TTC549 (cell line): ENCODE results near the gene NOTCH1.
"Not testable (repeated sequence)": the region's sequence is repeated elsewhere in the genome, so short reads cannot be mapped to it uniquely, and the experiment has no call there.

Experiments used
- FAIRE-seq: peaks from 2 replicates; lab custom pipeline; 2012; peaks lifted over from hg19 to GRCh38; lab: Jason Lieb, UNC

NOTCH1 gene

DNA sequence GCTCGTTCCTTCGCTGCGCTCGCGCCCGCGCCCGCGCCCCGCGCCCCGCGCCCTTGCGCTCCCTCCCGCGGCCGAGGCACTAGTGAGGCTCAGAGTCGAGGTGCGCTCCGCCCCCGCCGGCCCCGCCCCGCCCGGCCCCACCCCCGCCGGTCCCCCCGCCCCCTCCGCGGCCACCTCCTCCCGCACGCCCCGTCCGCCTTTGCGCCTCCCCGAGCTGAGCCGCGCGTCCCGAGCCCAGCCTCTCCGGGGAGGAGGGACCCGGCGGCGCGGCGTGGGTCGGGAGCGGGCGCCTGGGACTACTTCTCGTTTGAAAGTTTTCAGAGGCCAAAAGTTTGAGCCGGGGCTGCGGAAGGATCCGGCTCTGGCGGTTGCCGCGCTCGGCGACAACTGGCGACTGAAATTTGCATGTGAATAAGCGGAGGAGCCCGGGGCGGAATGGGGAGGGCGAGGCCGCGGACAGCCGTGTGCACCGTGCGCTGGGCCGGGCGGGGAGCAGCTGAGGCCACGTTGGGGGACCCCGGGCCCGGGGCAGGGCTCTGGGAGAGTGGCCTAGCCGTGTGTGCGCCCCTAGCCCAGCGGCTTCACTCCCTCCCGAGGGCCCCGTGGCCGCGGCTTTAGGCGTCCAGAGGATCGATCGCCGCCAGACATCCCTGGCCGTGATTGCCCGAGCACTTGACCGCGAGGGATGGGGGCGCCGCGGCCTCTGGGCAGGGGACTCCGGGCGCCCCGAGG lies at the start of gene NOTCH1:
Gene NOTCH1 (minus strand): TSS at position 84 of the 732 bp plus-strand sequence. CDS start 262 bp downstream, outside the sequence.
- FAIRE-seq, result no peak

DNA sequence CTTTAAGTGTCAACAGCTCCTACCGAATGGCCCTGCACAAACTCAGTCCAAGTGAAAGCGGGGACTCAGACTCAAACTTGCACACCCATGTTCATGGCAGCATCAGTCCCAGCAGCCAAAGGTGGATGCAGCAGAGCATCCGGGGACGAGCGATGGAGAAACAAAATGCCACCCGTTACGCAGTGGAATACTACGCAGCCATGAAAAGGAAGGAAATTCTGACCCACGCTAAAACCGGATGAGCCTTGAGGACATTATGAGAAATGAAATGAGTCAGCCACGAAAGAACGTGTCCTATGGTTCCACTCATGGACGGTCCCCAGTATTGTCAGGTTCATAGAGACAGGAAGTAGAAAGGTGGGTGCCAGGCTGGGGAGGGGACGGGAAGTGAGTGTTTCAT lies 48.6 kb upstream of the NOTCH1 start:
- FAIRE-seq, result no peak

DNA sequence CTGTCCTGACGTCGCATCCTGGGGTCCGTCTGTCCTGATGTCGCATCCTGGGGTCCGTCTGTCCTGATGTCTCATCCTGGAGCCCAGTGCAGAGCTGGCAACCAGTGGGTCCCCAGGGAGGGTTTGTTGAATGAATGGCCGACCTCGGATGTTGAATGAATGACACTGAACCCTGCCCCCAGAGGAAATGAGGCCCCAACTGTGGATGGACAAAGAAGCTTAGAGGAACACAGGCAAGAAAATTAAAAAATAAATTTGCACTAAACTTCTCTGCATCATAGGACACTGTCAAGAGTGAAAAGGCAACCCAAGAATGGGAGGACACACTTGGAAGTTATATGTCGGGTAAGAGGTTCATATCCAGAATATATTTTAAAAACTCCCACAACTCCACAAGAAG lies 47.7 kb upstream of the NOTCH1 start:
- no peak for FAIRE-seq

DNA sequence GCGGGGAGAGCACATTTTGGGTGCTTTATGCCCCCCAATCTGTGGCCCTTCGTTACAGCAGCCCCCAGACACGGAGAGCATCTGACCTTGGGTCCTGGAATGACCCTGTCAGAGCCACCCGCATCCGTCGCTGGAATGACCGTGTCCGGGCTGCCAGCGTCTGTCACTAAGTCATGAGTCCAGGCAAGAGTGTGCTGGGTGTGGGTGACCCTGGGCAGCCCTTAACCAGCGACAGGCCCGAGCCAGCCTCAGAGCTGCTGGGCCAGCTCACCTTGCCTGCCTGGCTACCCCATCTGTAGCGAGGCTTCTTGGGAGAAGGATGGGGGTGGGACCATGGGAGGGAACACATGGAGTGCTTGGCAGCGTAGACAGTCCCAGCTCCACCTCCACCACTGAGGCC lies 46.8 kb upstream of the NOTCH1 start:
- FAIRE-seq, result no peak

DNA sequence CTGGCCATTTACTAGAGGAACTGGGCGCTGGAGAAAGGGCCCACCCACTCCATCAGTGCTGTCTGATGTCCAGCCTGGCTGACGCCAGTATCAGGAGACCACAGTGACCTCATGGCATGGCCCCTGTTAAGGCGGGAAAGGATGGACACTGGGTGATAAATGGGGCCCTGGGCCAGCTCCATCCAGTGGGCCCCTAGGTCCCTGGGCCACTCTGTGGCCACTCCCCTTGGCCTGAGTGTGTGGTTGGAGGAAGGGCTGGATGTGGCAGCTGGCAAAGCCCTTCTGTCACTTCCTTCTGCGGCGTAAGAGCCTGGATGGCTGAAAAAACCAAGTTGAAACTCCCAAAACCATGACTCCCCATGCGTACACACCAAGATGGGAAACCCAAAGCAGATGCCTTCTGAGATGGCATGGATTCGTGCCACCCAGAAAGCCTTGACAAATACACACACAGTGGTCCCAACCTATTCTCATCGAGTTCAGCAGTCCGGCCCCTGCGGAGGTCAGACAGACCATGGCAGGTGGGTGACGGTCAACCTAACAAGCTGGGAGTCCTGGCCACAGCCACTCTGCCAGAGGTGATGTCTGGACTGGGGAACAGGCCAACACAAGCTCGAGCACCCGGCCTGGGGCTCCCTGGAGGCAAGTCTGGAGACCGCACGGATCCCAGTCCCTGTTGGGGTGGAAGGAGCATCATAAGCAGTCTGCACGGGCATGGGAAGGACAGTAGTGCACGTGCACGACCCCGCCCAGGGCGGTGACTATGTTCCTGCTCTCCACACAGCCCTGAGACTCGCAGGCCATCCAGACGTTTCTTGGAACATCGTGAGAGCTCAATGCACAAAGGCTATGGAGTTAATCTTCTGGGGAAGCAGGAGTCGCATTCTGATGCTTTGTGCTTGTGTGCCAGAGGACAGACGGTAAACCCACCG lies 45.2 kb upstream of the NOTCH1 start:
- FAIRE-seq, result no peak

DNA sequence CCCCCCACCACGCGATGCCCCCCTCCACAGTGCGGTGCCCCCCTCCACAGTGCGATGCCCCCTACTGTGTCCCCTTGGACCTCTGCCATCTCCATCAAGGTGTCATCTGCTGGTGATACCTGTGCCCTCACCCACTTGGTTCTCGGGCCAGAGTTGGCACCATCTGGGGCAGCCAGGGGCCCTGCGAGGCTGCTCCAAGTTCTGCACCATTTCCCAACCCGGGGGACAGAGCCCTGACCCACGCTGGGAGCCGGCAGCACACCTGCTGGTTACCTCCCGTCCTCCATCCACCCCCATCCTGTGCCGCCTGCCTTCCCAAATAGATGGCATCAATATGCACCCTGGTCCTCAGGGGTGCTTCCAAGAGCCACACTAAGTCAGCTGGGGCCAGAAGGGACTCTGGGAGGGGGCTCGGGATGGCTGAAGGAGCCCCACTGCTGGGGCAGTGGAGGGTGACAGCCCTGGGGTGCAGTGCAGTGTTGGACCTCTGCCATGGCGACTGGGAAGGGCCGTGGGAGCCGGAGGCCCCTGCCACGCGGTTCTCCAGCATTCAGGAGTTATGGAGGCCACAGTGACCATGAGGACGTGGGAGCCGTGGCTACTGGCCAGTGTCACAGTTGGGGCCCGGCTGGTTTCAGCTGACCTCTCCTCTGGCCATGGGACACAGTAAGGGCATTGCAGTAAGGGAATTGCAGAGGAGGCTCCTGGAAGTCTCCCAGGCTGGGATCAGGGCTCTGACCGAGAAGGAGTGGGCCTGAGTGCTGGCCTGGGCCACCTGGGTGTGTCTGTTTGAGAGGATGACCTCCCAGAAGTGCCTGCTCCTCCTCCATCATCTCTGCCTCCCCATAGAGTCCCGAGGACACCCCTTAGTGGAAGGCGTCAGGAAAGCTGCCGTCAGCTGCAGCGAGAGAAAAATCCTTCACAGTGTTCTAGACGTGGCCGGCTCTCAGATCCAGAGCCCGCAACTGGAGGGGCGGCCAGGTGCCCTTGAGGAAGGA lies 44.2 kb upstream of the NOTCH1 start:
- FAIRE-seq, result no peak

DNA sequence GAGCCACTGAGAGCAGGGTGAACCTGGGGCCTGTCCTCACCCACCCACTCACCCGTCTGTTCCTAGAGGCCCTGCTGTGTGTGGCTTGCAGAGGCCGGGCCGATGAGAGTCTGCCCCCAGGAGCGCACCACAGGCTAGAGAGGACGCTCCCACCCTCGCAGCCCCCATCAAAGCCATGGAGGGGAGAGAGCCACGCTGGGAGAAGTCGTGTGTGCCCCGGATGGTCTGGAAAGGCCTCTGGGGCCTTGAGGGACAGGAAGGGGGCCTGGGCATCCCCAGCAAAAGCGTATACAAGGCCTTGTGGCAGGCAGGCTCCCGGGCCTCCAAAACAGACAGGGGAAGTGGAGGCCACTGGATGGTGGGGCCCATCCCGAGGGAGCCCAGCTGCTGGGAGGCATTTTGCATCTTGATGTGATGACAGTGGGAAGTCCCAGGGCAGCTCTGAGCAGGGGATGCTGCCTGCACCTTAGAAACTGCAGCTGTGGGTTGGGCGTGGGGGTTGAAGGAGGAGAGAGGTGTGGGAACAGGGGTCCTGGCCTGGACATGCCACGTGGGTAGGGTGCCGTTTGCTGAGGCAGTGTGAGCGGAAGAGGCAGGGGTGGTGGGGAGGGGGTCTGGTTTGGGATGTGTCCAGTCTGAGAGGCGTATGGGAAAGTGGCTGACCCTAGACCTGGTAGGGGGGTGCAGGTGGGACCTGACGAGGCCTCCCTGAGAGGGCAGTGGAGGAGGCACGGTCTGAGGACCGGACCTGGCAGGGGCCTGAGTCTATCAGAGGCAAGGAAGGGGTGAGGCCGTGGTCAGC lies 43.0 kb upstream of the NOTCH1 start:
- FAIRE-seq, result no peak

DNA sequence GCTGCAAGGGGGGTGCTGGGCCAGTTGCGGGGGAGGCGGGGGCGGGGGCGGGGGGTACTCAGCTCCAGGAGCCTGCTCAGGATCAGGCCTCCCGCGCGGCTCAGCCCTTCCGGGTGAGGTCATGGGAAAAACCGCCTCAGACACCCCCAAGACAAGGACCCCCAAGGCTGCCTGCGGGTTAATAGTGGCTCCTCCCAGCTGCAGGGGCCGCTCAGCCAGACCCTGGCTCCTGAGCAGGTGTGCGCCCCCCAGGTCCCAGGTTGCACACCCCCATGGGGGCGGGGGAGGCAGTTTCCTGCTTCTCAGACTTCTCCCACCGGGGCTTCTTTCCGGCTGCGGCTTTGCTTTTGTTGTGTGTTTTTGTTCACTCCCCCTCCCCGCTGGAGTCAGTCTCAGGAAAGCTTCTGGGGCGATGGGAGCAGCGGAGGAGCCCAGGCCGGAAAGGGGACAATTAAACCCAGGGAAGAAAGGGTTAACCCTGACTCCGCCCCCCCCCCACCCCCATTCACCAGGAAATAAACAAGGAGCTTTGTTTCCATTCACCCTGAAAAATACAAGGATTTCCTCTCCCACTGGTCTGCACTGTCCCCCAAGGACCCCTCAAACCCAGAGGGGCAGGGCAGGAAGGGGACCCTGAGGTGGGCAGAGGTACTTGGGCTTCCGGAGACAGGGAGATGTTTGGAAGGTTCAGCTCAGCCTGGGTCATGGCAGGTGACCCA lies 42.3 kb upstream of the NOTCH1 start:
- FAIRE-seq, result no peak

DNA sequence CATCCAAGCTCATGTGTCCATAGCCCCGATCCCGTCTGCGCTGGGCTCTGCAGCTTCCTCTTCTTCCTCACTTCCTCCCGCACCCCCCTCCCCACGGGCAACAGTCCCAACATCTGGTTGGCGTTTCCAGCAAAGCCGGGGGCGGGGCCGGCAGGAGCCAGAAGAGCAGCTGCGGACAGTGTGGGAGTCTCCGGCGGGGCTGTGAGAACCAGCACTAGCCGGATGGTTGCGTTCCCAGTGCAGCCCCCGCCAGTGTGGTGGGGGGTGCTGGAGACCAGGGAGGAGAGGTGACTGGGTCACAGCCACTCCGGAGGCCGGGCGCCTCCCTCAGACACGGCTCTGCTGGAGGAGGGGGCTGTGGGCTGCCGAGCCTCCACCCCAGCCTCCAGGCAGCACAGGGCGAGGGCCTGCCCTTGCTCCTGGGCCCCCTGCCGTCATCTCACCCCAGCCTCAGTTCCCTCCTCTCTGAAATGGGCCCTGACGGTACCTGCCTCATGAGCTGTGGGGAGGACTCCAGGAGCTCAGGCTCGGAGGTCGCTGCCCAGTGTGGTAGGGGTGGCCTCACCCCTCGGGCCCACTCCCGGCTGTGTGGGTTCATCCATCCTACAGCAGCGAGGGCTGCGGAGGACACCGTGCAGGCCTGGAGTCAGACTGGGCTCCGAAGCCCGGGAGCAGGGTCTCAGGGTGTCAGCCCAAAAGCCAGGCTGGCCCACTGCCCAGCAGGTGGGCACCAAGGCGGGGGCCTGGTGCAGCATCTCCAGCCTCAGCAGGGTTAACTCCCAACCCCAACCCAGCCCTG lies 41.5 kb upstream of the NOTCH1 start:
- FAIRE-seq, result no peak

DNA sequence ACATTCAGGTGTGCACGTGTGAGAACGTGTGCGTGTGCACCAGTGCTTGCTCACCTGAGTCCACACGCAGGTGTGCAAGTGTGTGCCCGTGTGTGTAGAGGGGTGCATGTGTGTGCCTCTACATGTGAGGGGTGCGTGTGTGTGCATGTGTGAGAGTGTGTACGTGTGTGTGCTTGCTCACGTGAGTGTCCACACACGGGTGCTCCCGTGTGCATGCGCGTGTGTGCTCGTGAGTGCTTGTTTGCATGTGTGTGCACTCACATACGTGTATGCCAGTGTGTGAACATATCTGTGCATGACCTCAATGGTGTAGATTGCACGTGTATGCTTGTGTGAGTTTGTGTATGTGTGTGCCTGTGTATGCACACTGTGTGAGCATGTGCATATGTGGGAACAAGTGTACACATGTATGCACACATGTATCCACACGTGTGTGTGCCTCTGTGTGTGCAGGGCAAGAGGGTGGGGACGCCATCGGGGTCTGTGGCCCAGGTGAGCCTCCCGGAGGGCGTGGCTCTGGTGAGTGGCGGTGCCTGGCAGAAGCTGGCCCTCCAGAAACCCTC lies 40.6 kb upstream of the NOTCH1 start:
- no peak for FAIRE-seq

DNA sequence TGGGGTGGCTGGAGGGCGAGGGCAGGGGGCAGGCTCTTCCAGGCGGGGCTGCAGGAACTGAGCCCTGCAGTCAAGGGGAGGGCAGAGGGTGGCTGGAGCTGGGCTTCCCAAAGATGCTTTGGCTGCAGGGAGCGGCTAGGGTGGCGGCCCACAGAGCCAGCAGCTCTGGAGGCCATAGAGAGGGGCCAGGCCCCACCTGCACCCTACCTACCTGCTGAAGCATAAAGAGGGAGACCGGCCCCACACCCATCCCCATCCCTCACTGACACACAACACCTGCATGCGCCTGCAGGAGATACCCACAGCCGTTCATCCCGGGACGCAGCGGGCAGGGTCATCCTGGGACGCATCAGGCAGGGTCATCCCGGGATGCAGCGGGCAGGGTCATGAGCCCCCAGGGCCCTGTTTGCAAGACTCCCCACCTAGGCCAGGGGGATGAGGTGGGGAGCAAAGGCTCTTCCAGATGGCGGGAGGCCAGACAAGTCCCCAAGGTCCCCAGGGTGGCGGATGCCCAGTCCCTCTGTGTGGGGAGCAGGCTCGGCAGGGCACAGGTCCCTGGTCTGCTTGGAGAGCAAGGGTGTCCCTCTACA lies 39.8 kb upstream of the NOTCH1 start:
- FAIRE-seq, result no peak

DNA sequence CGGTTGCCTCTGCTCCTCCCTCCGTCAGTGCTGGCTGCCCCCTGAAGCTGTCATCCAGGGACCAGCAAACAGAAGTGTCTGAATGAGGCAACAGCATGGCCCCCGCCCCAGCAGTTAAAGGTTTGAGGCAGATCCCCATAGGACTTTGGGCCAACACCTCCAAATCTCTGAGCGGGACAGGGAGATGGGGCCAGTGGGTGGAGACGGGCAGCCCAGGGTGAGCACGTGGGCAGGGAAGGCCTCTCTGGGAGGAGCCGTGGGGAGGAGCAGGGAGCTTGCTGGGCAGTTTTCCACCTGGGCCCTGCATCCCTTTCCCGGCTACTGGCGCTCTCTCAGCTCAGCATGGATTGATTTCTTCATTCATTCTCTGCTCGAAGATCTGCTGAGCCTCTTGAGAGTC lies 39.1 kb upstream of the NOTCH1 start:
- FAIRE-seq, result no peak

DNA sequence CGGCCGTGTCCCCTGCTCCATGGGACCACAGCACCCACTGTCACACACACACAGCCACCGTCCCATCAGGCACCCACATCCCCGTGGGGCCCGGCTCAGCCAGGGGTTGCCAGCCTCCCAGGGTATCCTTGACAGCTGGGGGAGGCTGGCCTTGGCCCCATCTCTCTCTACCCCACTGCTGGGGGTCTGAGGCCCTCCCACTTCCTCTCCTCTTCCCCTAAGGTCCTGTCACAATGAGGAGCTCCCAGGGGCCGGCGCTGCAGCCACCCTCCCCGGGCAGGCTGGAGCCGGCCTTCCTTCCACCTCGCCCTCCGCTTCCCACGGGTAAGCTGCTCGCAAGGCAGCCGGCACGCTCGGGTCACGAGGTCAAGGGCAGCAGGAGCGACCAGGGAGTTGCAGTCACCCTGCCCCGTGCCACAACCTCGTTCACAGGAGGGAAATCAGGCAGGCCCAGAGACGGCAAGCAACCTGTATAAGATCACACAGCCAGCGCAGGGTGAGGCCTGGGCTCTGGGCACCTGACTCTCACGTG lies 38.6 kb upstream of the NOTCH1 start:
- FAIRE-seq, result no peak

DNA sequence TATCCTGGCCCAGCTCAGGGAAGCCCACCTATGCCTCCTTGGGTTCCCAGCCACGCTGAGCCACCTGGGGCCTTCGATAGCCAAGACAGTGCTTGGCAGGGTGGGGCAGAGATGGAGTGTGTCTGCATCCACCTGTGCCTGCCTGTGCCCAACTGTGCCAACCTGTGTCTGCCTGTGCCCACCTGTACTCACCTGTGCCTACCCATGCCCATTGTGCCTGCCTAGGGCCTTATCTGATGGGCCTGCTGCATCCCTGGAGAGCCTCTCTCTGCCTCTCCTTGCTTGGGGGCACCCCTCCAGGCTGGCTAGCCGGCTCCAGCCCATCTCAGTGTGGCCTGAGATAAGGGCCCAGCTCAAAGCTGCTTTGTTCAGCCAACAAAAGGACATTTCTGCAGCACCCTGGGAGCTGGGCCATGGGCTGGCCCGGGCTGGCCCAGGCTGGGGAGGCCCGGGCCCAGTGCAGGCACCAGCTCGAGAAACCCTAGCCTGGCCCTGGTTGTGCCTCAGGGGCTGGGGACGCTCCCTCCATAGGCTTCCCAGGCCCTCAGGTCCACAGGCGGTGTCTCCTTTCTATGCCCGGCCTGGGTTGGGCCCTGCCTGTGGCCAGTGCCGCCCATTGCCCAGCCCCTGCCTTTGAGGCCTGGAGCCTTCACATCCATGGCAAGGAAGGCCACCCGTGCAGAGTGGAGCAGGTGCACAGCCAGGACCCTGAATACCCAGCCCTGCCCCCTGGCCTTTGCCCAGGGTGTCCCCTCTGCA lies 37.3 kb upstream of the NOTCH1 start:
- FAIRE-seq, result no peak

DNA sequence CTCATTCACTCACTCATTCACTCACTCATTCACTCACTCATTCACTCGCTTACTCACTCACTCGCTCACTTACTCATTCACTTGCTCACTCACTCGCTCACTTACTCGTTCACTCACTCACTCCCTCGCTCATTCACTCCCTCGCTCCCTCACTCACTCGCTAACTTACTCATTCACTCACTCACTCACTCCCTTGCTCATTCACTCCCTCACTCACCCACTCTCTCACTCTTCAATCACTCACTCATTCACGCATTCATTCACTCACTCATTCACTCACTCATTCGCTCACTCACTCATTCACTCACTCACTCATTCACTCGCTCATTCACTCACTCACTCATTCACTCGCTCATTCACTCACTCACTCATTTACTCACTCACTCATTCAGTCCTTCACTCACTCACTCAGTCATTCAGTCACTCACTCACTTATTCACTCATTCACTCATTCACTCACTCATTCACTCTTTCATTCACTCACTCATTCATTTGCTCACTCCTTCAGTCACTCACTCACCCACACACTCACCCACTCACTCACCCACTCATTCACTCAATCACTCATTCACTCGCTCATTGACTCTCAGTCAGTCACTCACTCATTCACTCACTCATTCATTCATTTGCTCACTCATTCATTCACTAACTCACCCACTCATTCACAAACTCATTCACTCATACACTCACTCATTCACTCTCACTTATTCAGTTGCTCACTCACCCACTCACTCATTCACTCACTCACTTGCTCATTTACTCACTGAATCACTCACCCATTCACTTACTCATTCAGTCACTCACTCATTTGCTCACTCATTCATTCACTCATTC lies 36.0 kb upstream of the NOTCH1 start:
- no peak for FAIRE-seq

DNA sequence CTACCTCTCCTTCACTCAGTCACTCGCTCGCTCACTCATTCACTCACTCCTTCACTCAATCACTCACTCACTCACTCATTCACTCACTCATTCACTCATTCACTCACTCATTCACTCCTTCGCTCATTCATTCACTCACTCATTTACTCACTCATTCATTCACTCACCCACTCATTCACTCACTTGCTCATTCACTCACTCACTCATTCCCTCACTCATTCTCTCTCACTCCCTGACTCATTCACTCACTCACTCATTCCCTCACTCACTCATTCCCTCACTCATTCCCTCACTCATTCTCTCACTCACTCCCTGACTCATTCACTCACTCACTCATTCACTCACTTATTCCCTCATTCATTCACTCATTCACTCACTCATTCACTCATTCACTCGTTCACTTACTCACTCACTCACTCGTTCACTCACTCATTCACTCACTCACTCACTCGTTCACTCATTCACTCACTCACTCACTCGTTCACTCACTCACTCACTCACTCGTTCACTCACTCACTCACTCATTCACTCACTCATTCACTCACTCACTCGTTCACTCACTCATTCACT lies 33.9 kb upstream of the NOTCH1 start:
- FAIRE-seq, result not testable (repeated sequence)
